Activated T-cell treated with anti-CD3 and anti-CD28 coated beads, Interleukin-2, amount 50 U/mL, for 4 hours (primary cell): Measurements from ENCODE around the gene MS4A1. TPM values are rescaled to one million over a fixed set of nuclear protein-coding genes. Genes with fewer than 3 reads are reported as not detected.
"Not testable (repeated sequence)": the region's sequence is repeated elsewhere in the genome, so short reads cannot be mapped to it uniquely, and the experiment has no call there.

Experiments used
- ATAC-seq, 2 donors: fragments of 200-7000 bp; cut with Tn5 transposase; one replicate each; pipeline ENCODE4 v1.10.0; 2021
- DNase-seq: peaks from one replicate; pipeline ENCODE4 v3.0.0-alpha.2; 2020
- H3K27me3 Mint-ChIP-seq: one replicate; pipeline ENCODE4 v1.8.0; 2021; ENCODE audit warnings: low read depth, mixed read lengths
- H3K36me3 Mint-ChIP-seq: one replicate; pipeline ENCODE4 v1.8.0; 2022; ENCODE audit warnings: mixed read lengths; ENCODE audit not compliant: insufficient read depth
- H3K4me1 Mint-ChIP-seq: one replicate; pipeline ENCODE4 v1.8.0; 2021; ENCODE audit warnings: low read depth, mixed read lengths
- H3K4me3 Mint-ChIP-seq: one replicate; pipeline ENCODE4 v1.8.0; 2021; ENCODE audit warnings: mild to moderate bottlenecking, moderate library complexity, mixed read lengths
- H3K9me3 Mint-ChIP-seq: one replicate; pipeline ENCODE4 v1.8.0; 2021; ENCODE audit warnings: mixed read lengths
- total RNA-seq, 3 donors: library from RNA; stranded (reverse); gene quantifications; one replicate each; pipeline ENCODE4 v1.2.1, GENCODE V29; 2021

Gene MS4A1
- 1 to 10 TPM in 2 of 3 donors, under 1 TPM in 1; 0.94 to 5.5 (median 1.4) TPM for total RNA-seq

- ATAC-seq, result no peak
- Mint-ChIP-seq H3K4me3 (peak within 1 kb of the TSS; percentile 58), H3K4me1 (peaks cover 10% of the 10 kb centered on the region), H3K27me3 (peaks cover 2% of the 10 kb centered on the region), H3K9me3 (no peaks in the 10 kb centered on the region), H3K36me3 (no peaks in the 10 kb centered on the region)
- no peak for DNase-seq
Measured at GRCh38 chr11:60455531-60456042, at the start of gene MS4A1. MS4A1 (plus strand) TSS chr11:60455847; CDS start chr11:60462375, 6,528 bp downstream.

- Mint-ChIP-seq H3K9me3 (peaks cover 5% of the 10 kb centered on the region), H3K27me3 (peaks cover 30% of the 10 kb centered on the region), H3K4me3 (no peak overlapping the region), H3K4me1 (no peaks in the 10 kb centered on the region), H3K36me3 (no peaks in the 10 kb centered on the region)
- DNase-seq, result no peak
- no peak for ATAC-seq
Measured at GRCh38 chr11:60420015-60420414, 35.6 kb upstream of the MS4A1 start.

GRCh38 chr11:60422609-60423008 lies 33.0 kb upstream of the MS4A1 start:
- DNase-seq, result no peak
- H3K4me1 Mint-ChIP-seq, result no peaks in the 10 kb centered on the region
- no peak for ATAC-seq
- no peak overlapping the region for H3K4me3 Mint-ChIP-seq
- H3K36me3 Mint-ChIP-seq, result no peaks in the 10 kb centered on the region
- H3K9me3 Mint-ChIP-seq, result peaks cover 5% of the 10 kb centered on the region
- H3K27me3 Mint-ChIP-seq, result peaks cover 16% of the 10 kb centered on the region

GRCh38 chr11:60428517-60428916 lies 27.1 kb upstream of the MS4A1 start:
- H3K9me3 Mint-ChIP-seq, result no peaks in the 10 kb centered on the region
- H3K4me3 Mint-ChIP-seq, result no peak overlapping the region
- ATAC-seq (no peak), DNase-seq (no peak)
- H3K36me3 Mint-ChIP-seq, result no peaks in the 10 kb centered on the region
- H3K27me3 Mint-ChIP-seq, result peaks cover 28% of the 10 kb centered on the region
- H3K4me1 Mint-ChIP-seq, result no peaks in the 10 kb centered on the region

GRCh38 chr11:60429272-60429671 lies 26.4 kb upstream of the MS4A1 start, which contains the start of gene MS4A5:
MS4A5 (plus strand) TSS chr11:60429572; CDS start chr11:60429675, 103 bp downstream.
- no peaks in the 10 kb centered on the region for H3K4me1 Mint-ChIP-seq
- DNase-seq, result no peak
- H3K27me3 Mint-ChIP-seq, result peaks cover 28% of the 10 kb centered on the region
- H3K4me3 Mint-ChIP-seq, result no peak within 1 kb of the TSS
- ATAC-seq, result no peak
- H3K9me3 Mint-ChIP-seq, result no peaks in the 10 kb centered on the region
- H3K36me3 Mint-ChIP-seq, result no peaks in the 10 kb centered on the region

- Mint-ChIP-seq H3K36me3 (no peaks in the 10 kb centered on the region), H3K27me3 (peaks cover 24% of the 10 kb centered on the region), H3K4me3 (no peak overlapping the region), H3K4me1 (no peaks in the 10 kb centered on the region), H3K9me3 (no peaks in the 10 kb centered on the region)
- DNase-seq (no peak), ATAC-seq (no peak)
Measured at GRCh38 chr11:60431251-60431650, 24.4 kb upstream of the MS4A1 start.

GRCh38 chr11:60433401-60433800 lies 22.2 kb upstream of the MS4A1 start:
- Mint-ChIP-seq H3K9me3 (no peaks in the 10 kb centered on the region), H3K36me3 (no peaks in the 10 kb centered on the region), H3K27me3 (peaks cover 17% of the 10 kb centered on the region), H3K4me1 (no peaks in the 10 kb centered on the region), H3K4me3 (no peak overlapping the region)
- ATAC-seq (no peak), DNase-seq (no peak)

- H3K36me3 Mint-ChIP-seq, result no peaks in the 10 kb centered on the region
- no peak overlapping the region for H3K4me3 Mint-ChIP-seq
- H3K9me3 Mint-ChIP-seq, result no peaks in the 10 kb centered on the region
- DNase-seq (no peak), ATAC-seq (no peak)
- H3K27me3 Mint-ChIP-seq, result no peaks in the 10 kb centered on the region
- peaks cover 22% of the 10 kb centered on the region for H3K4me1 Mint-ChIP-seq
Measured at GRCh38 chr11:60447070-60447469, 8.6 kb upstream of the MS4A1 start.

- ATAC-seq, result no peak
- H3K9me3 Mint-ChIP-seq, result no peaks in the 10 kb centered on the region
- DNase-seq, result no peak
- no peak overlapping the region for H3K4me3 Mint-ChIP-seq
- no peaks in the 10 kb centered on the region for H3K36me3 Mint-ChIP-seq
- no peaks in the 10 kb centered on the region for H3K27me3 Mint-ChIP-seq
- H3K4me1 Mint-ChIP-seq, result peaks cover 20% of the 10 kb centered on the region
Measured at GRCh38 chr11:60447846-60448245, 7.8 kb upstream of the MS4A1 start.

GRCh38 chr11:60451185-60451584 lies 4.5 kb upstream of the MS4A1 start:
- not testable (repeated sequence) for DNase-seq, H3K36me3 Mint-ChIP-seq, H3K27me3 Mint-ChIP-seq, H3K9me3 Mint-ChIP-seq, H3K4me3 Mint-ChIP-seq, ATAC-seq
- peaks cover 18% of the 10 kb centered on the region for H3K4me1 Mint-ChIP-seq

GRCh38 chr11:60454212-60454611 lies 1.4 kb upstream of the MS4A1 start:
- DNase-seq (no peak), ATAC-seq (no peak)
- H3K36me3 Mint-ChIP-seq, result no peaks in the 10 kb centered on the region
- H3K27me3 Mint-ChIP-seq, result peaks cover 2% of the 10 kb centered on the region
- H3K4me3 Mint-ChIP-seq, result no peak overlapping the region
- H3K4me1 Mint-ChIP-seq, result peaks cover 7% of the 10 kb centered on the region
- H3K9me3 Mint-ChIP-seq, result no peaks in the 10 kb centered on the region

- H3K4me3 Mint-ChIP-seq, result peak overlapping the region; percentile 50
- DNase-seq, result no peak
- H3K9me3 Mint-ChIP-seq, result no peaks in the 10 kb centered on the region
- H3K4me1 Mint-ChIP-seq, result peaks cover 10% of the 10 kb centered on the region
- no peak for ATAC-seq
- H3K27me3 Mint-ChIP-seq, result peaks cover 2% of the 10 kb centered on the region
- H3K36me3 Mint-ChIP-seq, result no peaks in the 10 kb centered on the region
Measured at GRCh38 chr11:60457576-60457975, 1.9 kb downstream of the MS4A1 start.

GRCh38 chr11:60459345-60459744 lies 3.7 kb downstream of the MS4A1 start:
- no peak for ATAC-seq
- Mint-ChIP-seq H3K36me3 (no peaks in the 10 kb centered on the region), H3K4me1 (peaks cover 10% of the 10 kb centered on the region), H3K27me3 (peaks cover 6% of the 10 kb centered on the region), H3K9me3 (no peaks in the 10 kb centered on the region), H3K4me3 (peak overlapping the region; percentile 37)
- DNase-seq, result no peak

- H3K36me3 Mint-ChIP-seq, result peaks cover 3% of the 10 kb centered on the region
- no peak for DNase-seq
- no peak for ATAC-seq
- no peaks in the 10 kb centered on the region for H3K9me3 Mint-ChIP-seq
- H3K27me3 Mint-ChIP-seq, result peaks cover 24% of the 10 kb centered on the region
- no peak overlapping the region for H3K4me3 Mint-ChIP-seq
- no peaks in the 10 kb centered on the region for H3K4me1 Mint-ChIP-seq
Measured at GRCh38 chr11:60468829-60469228, 13.2 kb downstream of the MS4A1 start.

GRCh38 chr11:60469723-60470122 lies 14.1 kb downstream of the MS4A1 start:
- H3K9me3 Mint-ChIP-seq, result no peaks in the 10 kb centered on the region
- no peak overlapping the region for H3K4me3 Mint-ChIP-seq
- ATAC-seq, result no peak
- no peak for DNase-seq
- H3K27me3 Mint-ChIP-seq, result peaks cover 22% of the 10 kb centered on the region
- H3K4me1 Mint-ChIP-seq, result no peaks in the 10 kb centered on the region
- H3K36me3 Mint-ChIP-seq, result peaks cover 3% of the 10 kb centered on the region
